Left ventricle myocardium superior (tissue), 1 donor: Measurements from ENCODE around the gene KCNQ1. TPM values are rescaled to one million over a fixed set of nuclear protein-coding genes. Genes with fewer than 3 reads are reported as not detected.

Source experiments
- ATAC-seq: fragments of 200-7000 bp; cut with Tn5 transposase; one replicate; pipeline ENCODE4 v1.9.1; 2020; ENCODE audit warnings: mild to moderate bottlenecking, moderate library complexity
- DNase-seq: peaks from one replicate; pipeline ENCODE4 v3.0.0-alpha.2; 2020
- intact Hi-C: fragments of 100-400 bp; cut with micrococcal nuclease; formaldehyde crosslinking; loops from one replicate; pipeline ENCODE4 v1.11.0; 2022
- total RNA-seq: library from RNA; stranded (reverse); fragmentation: NEBNext Ultra II Directional; extraction: Animal tissue kit (Norgen Biotek cat#: 25700); gene quantifications from one replicate; pipeline ENCODE4 v1.2.1, GENCODE V29; 2021
- donor health status: DM: no; HTN: yes; CAD: no; lungs with severe emphysema.

The KCNQ1 gene
- total RNA-seq, 1 donor from 2014 or later, result 49.7 TPM

DNA sequence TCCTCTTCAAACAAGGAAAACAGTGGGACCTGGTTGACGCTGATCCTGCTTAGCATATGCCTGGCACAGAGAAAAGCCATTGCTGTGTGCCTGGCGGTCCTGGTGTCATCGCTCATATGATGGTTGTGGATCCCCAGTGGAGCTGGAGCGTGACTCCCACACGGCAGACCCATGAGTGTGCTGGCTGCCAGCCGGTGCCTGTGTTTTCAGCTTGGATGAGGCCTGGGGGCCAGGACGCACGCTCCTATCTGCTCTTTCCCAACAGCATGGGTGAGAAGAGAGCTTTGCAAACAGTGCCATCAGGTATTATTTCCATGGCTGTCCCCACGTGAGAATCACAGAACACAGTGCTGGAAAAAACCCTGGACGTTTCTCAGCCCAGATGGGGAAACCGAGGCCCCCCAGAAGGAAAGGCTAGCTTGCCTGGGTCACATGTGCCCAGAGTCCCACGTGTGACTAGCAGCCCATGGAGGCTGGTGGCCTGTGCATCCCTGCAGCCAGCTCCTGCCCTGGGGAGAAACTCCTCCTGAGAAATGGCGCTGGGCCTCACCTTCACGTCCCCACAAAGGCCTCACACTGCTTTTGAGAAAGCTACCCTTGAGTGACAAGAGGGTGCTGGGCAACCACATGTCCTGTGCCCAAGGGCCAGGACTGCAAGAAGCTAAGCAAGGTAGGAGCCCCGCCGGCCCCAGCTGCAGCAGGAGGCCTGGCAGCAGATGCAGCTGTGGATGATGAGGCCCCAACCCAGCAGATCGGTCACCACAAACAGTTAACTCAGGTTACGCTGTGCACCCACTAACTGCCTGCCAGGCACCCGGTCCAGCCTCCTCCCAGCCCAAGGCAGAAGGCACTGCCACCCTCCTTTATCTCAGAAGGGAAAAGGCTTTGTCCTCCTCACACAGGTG, 436.5 kb downstream of the KCNQ1 start:
- ATAC-seq (no peak), DNase-seq (peak; percentile 30)
- intact Hi-C loops, result no loop called here

GRCh38 chr11:2881981-2882375, 437.2 kb downstream of the KCNQ1 start:
- ATAC-seq, result no peak

DNA sequence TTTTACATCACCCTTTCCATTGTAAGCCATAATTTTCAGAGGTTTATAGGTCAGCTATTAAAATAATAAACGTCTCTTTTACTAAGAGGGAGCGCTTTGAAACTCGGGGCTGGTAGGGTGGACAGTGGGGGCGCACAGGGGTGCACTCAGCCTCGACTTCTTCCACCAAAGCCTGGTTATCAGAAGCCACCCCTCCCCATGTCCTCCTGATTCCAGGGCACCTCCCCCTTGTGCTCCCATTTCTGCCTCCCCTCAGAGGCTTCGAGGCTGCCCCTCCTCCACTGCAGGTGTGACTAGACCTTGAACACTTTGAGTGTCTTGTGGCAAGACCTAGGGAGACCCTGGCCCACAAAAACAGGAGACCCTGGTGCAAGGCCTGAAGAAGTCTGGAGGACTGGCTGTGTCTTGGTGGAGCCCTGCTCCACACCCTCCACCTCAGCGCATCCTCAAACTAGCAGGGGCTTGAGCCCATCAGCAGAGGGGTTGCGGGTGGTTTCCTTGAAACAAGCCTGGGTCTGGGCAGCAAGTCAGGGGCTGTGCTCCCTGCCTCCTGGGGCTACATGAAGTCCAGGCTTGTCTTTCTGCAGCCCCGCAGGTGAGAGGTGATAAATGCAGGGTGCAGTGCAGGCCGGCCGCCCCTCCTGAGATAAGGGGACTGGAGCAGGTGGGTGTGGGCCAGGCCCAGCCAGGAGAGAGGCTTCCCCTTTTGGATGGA, 437.7 kb downstream of the KCNQ1 start:
- intact Hi-C loops, result no loop called here
- DNase-seq (no peak), ATAC-seq (no peak)

More at GRCh38 chr11:2881981-2882375, 437.2 kb downstream of the KCNQ1 start:
- DNase-seq, result peak; percentile 43
- intact Hi-C loops, result no loop called here

GRCh38 chr11:2883640-2883978, 438.8 kb downstream of the KCNQ1 start:
- ATAC-seq (no peak), DNase-seq (no peak)
- intact Hi-C loops, result no loop called here

DNA sequence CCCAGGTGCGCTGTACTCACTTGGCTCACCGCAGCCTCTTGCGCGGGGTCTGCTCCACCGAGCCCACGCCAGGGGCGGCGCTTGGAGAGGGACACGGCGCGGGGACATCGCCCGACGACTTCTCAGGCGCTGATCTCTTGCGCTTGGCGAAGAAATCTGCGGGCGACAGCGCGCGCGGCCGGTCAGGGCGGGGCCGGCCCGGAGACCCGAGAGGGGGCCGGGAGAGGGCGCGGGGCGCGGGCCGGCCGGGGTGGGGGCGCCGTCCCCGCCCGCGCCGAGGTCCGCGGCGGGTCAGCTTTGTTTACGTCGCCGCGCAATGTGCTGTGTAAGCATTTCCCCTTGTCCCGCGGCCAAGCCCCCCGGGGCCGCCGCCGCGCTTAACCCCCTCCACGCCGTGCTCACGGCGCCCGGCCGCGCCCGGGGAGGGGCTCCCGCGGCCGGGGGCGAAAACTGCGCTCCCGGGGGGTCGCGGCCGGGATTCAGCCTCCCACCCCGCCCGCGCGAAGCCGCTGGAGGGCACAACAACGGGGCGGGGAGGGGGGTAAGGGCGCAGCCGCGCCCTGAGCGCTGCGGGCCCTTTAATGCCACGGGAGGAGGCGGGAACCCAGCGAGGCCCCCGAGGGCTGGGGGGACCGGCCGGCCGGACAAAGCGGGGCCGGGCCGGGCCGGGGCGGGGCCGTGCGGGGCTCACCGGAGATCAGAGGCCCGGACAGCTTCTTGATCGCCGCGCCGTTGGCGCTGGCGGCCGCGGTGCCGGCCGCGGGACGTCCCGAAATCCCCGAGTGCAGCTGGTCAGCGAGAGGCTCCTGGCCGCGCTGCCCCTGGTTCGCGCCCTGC, 439.4 kb downstream of the KCNQ1 start:
- intact Hi-C loops, result no loop called here
- peak; percentile 82 for DNase-seq

GRCh38 chr11:2885017-2885677, 440.3 kb downstream of the KCNQ1 start:
- peak; percentile 26 for ATAC-seq
- peak; percentile 79 for DNase-seq
- intact Hi-C loops, result no loop called here

More for the DNA sequence above, 439.4 kb downstream of the KCNQ1 start:
- ATAC-seq, result peak; percentile 41

- intact Hi-C loops, result no loop called here
- DNase-seq, result peak; percentile 93
- peak; percentile 80 for ATAC-seq
Measured at GRCh38 chr11:2885678-2886081, 440.9 kb downstream of the KCNQ1 start, which contains the start of gene CDKN1C. CDKN1C (minus strand) TSS chr11:2885775; CDS start chr11:2885456, 319 bp downstream.

GRCh38 chr11:2886191-2886894, 441.5 kb downstream of the KCNQ1 start:
- ATAC-seq (peak; percentile 14), DNase-seq (peak; percentile 72)
- intact Hi-C loops, result no loop called here

GRCh38 chr11:2886936-2887335, 442.1 kb downstream of the KCNQ1 start:
- intact Hi-C loops, result no loop called here
- ATAC-seq, result no peak
- no peak for DNase-seq

DNA sequence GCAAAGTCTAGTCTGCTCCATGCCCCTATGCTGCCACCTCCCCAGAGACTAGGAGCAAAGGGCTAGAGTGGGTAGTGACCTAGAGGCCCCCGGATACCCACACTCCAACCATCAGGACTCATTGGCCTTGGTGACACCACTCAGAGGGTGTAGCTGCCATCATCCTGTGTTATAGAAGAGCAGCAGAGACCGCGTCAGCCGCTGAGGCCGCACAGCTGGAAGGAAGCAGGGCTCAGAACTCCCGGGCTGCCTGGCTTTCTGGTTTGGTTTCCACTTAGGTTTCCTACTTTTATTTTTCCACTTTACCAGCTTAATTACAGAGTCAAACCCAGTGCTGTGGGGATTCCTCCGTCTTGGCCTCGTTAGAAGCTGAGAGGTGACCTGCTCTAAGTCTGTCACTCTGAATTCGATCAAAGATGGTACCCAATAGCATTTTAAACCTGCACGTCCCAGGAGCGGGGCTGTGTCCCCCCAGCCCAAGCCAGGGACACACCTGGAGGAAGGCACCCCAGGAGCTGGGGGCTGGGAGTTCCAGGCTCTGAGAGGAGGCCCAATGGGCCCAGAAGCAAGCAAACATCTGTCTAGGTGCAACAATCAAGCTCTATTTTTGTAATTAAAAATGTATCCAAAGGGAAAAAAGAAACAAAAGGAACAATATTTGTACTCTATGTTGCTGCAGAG, 442.8 kb downstream of the KCNQ1 start:
- DNase-seq (peak; percentile 43), ATAC-seq (no peak)
- intact Hi-C loops, result loop anchor here (2.0 kb wide), 1 partner anchor 355 kb away; no protein-coding TSS in a partner anchor

DNA sequence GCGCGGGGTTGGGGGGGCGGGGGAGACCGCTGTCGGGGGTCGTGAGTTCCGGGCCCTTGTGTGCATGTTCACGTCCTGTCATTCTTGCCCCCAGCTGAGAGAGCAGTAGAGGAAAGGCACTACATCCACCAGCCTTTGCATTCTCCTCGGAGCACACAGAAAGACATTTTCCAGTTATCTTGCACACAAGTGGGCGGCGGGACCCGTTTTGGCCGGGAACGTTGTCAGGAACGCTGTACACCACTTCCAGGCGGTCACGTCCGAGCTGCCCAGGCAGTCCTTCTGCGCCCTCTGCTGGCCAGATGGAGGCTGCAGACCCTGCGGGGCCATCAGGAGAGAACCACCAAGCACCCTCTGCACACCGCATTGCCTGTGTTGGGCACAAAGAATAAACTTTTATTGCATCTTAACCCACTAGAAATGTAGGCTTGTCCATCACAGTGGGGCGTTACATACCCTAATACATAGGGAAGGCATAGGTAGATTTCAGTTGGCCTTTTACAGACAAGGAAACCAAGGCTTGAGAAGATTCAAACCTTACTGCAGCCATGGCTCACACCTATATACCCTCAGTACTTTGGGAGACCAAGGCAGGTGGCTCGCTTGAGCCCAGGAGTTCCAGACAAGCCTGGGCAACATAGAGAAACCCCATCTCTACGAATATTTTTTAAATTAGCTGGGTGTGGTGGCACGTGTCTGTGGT, 443.6 kb downstream of the KCNQ1 start:
- ATAC-seq (peak; percentile 47), DNase-seq (peak; percentile 96)
- intact Hi-C loops, result loop anchor here (2.0 kb wide), 1 partner anchor 356 kb away; no protein-coding TSS in a partner anchor

- intact Hi-C loops, result loop anchor here (2.0 kb wide), 1 partner anchor 357 kb away; no protein-coding TSS in a partner anchor
- no peak for DNase-seq
- ATAC-seq, result no peak
Measured at GRCh38 chr11:2889362-2890273, 444.8 kb downstream of the KCNQ1 start.

- intact Hi-C loops, result no loop called here
- peak; percentile 85 for DNase-seq
- peak; percentile 25 for ATAC-seq
Measured at GRCh38 chr11:2890466-2891294, 445.9 kb downstream of the KCNQ1 start.

- ATAC-seq, result peak; percentile 34
- intact Hi-C loops, result no loop called here
- DNase-seq, result peak; percentile 76
Measured at GRCh38 chr11:2891326-2892214, 446.8 kb downstream of the KCNQ1 start.
